ENCODE results near the gene NFE2L1.

Gene NFE2L1

DNA sequence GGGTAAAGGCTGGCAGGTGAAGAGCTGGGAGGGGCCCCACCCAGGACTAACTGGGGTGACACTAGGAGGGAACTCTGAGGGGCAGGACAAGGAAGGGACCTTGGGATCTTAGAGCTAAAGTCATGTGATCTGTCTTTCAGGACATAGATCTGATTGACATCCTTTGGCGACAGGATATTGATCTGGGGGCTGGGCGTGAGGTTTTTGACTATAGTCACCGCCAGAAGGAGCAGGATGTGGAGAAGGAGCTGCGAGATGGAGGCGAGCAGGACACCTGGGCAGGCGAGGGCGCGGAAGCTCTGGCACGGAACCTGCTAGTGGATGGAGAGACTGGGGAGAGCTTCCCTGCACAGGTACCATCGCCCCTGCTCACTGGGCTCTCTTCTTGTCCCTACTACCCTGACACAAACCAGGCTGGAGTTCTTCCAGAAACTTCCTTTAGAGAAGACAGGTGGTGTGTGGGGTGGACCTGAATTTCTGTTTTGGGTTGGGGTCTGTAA, 8.1 kb downstream of the NFE2L1 start:
- Histone ChIP-seq H3K4me1 (ENCODE audit: low read length) (peaks cover 53% of the 10 kb centered on the region), H3K4me2 (ENCODE audit: low read depth, low read length) (peak overlapping the region; percentile 46; the same call in 1 of the 2 replicates), H4K20me1 (ENCODE audit: insufficient read depth, low read length) (no peaks in the 10 kb centered on the region), H3K9me2 (replicated peaks; ENCODE audit: insufficient read depth, low read length) (no peaks in the 10 kb centered on the region), H3K4me3 (ENCODE audit: low read length) (no peak overlapping the region), H3K9ac (ENCODE audit: low read length) (peak overlapping the region; percentile 40; the same call in 1 of the 2 replicates), H3K27me3 (replicated peaks; ENCODE audit: insufficient read depth, low read length) (no peaks in the 10 kb centered on the region), H3K79me2 (ENCODE audit: low read length) (peaks cover 92% of the 10 kb centered on the region), H3K36me3 (replicated peaks; ENCODE audit: insufficient read depth, low read length) (peaks cover 25% of the 10 kb centered on the region), H2AFZ (ENCODE audit: low read length) (no peak overlapping the region), H3K9me3 (replicated peaks; ENCODE audit: insufficient read depth, low read length) (no peaks in the 10 kb centered on the region), H3F3A (ENCODE audit: insufficient read depth, low read length) (peaks cover 5% of the 10 kb centered on the region; the same call in 1 of the 2 replicates), H3K27ac (ENCODE audit: low read length) (peak overlapping the region; percentile 53; the same call in 1 of the 2 replicates)
- TF ChIP-seq EZH2phosphoT487 (IDR thresholded peaks at IDR 0.05; ENCODE audit: low read length) (no peak), EZH2 (optimal IDR thresholded peaks at IDR 0.05; ENCODE audit: low read depth, low read length) (no peak)
- TF ChIP-seq, protein P1, sequence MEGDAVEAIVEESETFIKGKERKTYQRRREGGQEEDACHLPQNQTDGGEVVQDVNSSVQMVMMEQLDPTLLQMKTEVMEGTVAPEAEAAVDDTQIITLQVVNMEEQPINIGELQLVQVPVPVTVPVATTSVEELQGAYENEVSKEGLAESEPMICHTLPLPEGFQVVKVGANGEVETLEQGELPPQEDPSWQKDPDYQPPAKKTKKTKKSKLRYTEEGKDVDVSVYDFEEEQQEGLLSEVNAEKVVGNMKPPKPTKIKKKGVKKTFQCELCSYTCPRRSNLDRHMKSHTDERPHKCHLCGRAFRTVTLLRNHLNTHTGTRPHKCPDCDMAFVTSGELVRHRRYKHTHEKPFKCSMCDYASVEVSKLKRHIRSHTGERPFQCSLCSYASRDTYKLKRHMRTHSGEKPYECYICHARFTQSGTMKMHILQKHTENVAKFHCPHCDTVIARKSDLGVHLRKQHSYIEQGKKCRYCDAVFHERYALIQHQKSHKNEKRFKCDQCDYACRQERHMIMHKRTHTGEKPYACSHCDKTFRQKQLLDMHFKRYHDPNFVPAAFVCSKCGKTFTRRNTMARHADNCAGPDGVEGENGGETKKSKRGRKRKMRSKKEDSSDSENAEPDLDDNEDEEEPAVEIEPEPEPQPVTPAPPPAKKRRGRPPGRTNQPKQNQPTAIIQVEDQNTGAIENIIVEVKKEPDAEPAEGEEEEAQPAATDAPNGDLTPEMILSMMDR (IDR thresholded peaks at IDR 0.05; ENCODE audit: low read length): no peak
- no peak for DNase-seq

DNA sequence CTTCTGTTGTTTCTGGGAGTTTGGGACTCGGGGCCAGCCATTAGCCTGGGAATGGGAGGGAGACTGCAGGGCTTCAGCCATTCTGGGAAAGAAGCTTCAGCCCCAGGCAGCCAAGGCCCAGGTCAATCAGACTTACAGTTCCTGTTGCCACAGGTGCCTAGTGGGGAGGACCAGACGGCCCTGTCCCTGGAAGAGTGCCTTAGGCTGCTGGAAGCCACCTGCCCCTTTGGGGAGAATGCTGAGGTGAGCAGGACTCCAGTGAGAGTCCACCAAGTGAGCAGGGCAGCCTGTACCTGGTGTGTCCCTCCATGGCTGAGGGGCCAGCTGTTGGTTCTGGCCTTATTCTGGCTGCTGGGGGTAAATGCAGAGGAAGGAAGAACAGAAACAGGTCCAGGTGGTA, 8.7 kb downstream of the NFE2L1 start:
- Histone ChIP-seq H4K20me1 (ENCODE audit: insufficient read depth, low read length) (no peaks in the 10 kb centered on the region), H3K36me3 (replicated peaks; ENCODE audit: insufficient read depth, low read length) (peaks cover 28% of the 10 kb centered on the region), H3K4me3 (ENCODE audit: low read length) (no peak overlapping the region), H3K4me1 (ENCODE audit: low read length) (peaks cover 48% of the 10 kb centered on the region), H3K4me2 (ENCODE audit: low read depth, low read length) (peak overlapping the region; percentile 46; the same call in 1 of the 2 replicates), H3K9ac (ENCODE audit: low read length) (peak overlapping the region; percentile 40; the same call in 1 of the 2 replicates), H3F3A (ENCODE audit: insufficient read depth, low read length) (peaks cover 2% of the 10 kb centered on the region; the same call in 1 of the 2 replicates), H3K79me2 (ENCODE audit: low read length) (peaks cover 92% of the 10 kb centered on the region), H3K27ac (ENCODE audit: low read length) (peak overlapping the region; percentile 53; the same call in 1 of the 2 replicates), H3K9me3 (replicated peaks; ENCODE audit: insufficient read depth, low read length) (no peaks in the 10 kb centered on the region), H3K27me3 (replicated peaks; ENCODE audit: insufficient read depth, low read length) (no peaks in the 10 kb centered on the region), H3K9me2 (replicated peaks; ENCODE audit: insufficient read depth, low read length) (no peaks in the 10 kb centered on the region), H2AFZ (ENCODE audit: low read length) (no peak overlapping the region)
- DNase-seq: no peak
- TF ChIP-seq EZH2 (optimal IDR thresholded peaks at IDR 0.05; ENCODE audit: low read depth, low read length): no peak

DNA sequence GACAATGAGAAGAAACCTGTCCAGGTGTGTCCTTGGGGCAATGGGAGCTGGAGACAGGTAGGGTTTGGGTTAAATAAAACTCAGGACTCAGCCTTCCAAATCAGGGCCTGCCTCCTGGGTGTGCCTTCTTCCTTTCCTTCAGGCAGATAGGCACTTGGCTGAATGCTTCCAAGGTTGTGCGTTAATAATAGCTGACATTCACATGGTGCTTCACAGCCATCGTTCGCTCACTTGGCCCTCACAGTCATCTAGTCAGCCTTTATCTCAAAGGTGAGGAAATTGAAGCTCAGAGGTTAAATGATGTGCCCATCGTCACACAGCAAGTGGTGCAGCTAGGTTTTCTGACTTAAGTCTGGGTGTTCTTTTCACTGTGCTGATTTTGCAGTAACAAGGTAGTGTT, 9.5 kb downstream of the NFE2L1 start:
- Histone ChIP-seq H3K9me3 (replicated peaks; ENCODE audit: insufficient read depth, low read length) (no peaks in the 10 kb centered on the region), H3K36me3 (replicated peaks; ENCODE audit: insufficient read depth, low read length) (peaks cover 30% of the 10 kb centered on the region), H3K4me3 (ENCODE audit: low read length) (no peak overlapping the region), H3F3A (ENCODE audit: insufficient read depth, low read length) (0 out of 2 replicates have a peak, but pooled peaks cover 4% of the 10 kb centered on the region), H3K27ac (ENCODE audit: low read length) (no peak overlapping the region), H3K4me1 (ENCODE audit: low read length) (peaks cover 41% of the 10 kb centered on the region), H4K20me1 (ENCODE audit: insufficient read depth, low read length) (no peaks in the 10 kb centered on the region), H3K4me2 (ENCODE audit: low read depth, low read length) (no peak overlapping the region), H2AFZ (ENCODE audit: low read length) (no peak overlapping the region), H3K9me2 (replicated peaks; ENCODE audit: insufficient read depth, low read length) (no peaks in the 10 kb centered on the region), H3K79me2 (ENCODE audit: low read length) (peaks cover 90% of the 10 kb centered on the region), H3K27me3 (replicated peaks; ENCODE audit: insufficient read depth, low read length) (no peaks in the 10 kb centered on the region), H3K9ac (ENCODE audit: low read length) (no peak overlapping the region)
- no peak for DNase-seq
- TF ChIP-seq EZH2phosphoT487 (IDR thresholded peaks at IDR 0.05; ENCODE audit: low read length) (no peak), EZH2 (optimal IDR thresholded peaks at IDR 0.05; ENCODE audit: low read depth, low read length) (no peak)
- TF ChIP-seq, protein P1 (IDR thresholded peaks at IDR 0.05; ENCODE audit: low read length): no peak
